Endothelial cell (in vitro differentiated cells): ENCODE results near the gene PLA2G10. TPM values are rescaled to one million over a fixed set of nuclear protein-coding genes. Genes with fewer than 3 reads are reported as not detected.
"Not testable (repeated sequence)": the region's sequence is repeated elsewhere in the genome, so short reads cannot be mapped to it uniquely, and the experiment has no call there.

ENCODE experiments used
- DNase-seq: peaks from one replicate; pipeline ENCODE4 v3.0.0; 2021; ENCODE audit warnings: low spot score
- H3K27ac Mint-ChIP-seq: one replicate; pipeline ENCODE4 v1.8.0; 2021; ENCODE audit warnings: mixed read lengths, inconsistent platforms; ENCODE audit not compliant: unreplicated experiment
- H3K27me3 Mint-ChIP-seq: one replicate; pipeline ENCODE4 v1.8.0; 2021; ENCODE audit warnings: mild to moderate bottlenecking, moderate library complexity, mixed read lengths, inconsistent platforms; ENCODE audit not compliant: unreplicated experiment
- H3K36me3 Mint-ChIP-seq: one replicate; pipeline ENCODE4 v1.8.0; 2021; ENCODE audit warnings: mild to moderate bottlenecking, low read depth, mixed read lengths, inconsistent platforms; ENCODE audit not compliant: unreplicated experiment
- H3K4me1 Mint-ChIP-seq: one replicate; pipeline ENCODE4 v1.8.0; 2021; ENCODE audit warnings: mild to moderate bottlenecking, mixed read lengths, inconsistent platforms; ENCODE audit not compliant: unreplicated experiment
- H3K4me3 Mint-ChIP-seq: one replicate; pipeline ENCODE4 v1.8.0; 2021; ENCODE audit warnings: mild to moderate bottlenecking, mixed read lengths, inconsistent platforms; ENCODE audit not compliant: unreplicated experiment
- H3K9me3 Mint-ChIP-seq: one replicate; pipeline ENCODE4 v1.8.0; 2021; ENCODE audit warnings: mixed read lengths, inconsistent platforms; ENCODE audit not compliant: unreplicated experiment
- CTCF ChIP-seq: fragments of 200-600 bp; sonication (generic); IDR thresholded peaks from one replicate; pipeline ENCODE4 v1.5.0; 2021; ENCODE audit warnings: antibody characterized with exemption; ENCODE audit not compliant: unreplicated experiment
- total RNA-seq: library from RNA; stranded (reverse); fragmentation: NEBNext Ultra II Directional; extraction: Animal tissue kit (Norgen Biotek cat#: 25700); gene quantifications from one replicate; pipeline ENCODE4 v1.2.1, GENCODE V29; 2021; ENCODE audit not compliant: unreplicated experiment

Gene PLA2G10
- total RNA-seq, 1 donor from 2014 or later = 0.28 TPM

- H3K4me3 Mint-ChIP-seq = no peak overlapping the region
- TF ChIP-seq CTCF = no peak
- no peak for DNase-seq
- H3K4me1 Mint-ChIP-seq = no peaks in the 10 kb centered on the region
- H3K9me3 Mint-ChIP-seq = no peaks in the 10 kb centered on the region
- no peak overlapping the region for H3K27ac Mint-ChIP-seq
- H3K27me3 Mint-ChIP-seq = peaks cover 2% of the 10 kb centered on the region
- H3K36me3 Mint-ChIP-seq = peaks cover 7% of the 10 kb centered on the region
Observed at GRCh38 chr16:14682121-14682520, 12.0 kb downstream of the PLA2G10 start.

- Mint-ChIP-seq H3K27me3 (peaks cover 2% of the 10 kb centered on the region), H3K27ac (no peak overlapping the region), H3K9me3 (no peaks in the 10 kb centered on the region), H3K36me3 (peaks cover 7% of the 10 kb centered on the region), H3K4me1 (no peaks in the 10 kb centered on the region), H3K4me3 (no peak overlapping the region)
- no peak for TF ChIP-seq CTCF
- DNase-seq = no peak
Observed at GRCh38 chr16:14681115-14681514, 13.0 kb downstream of the PLA2G10 start.

- H3K27me3 Mint-ChIP-seq, H3K27ac Mint-ChIP-seq: not testable (repeated sequence)
Observed at GRCh38 chr16:14680396-14680795, 13.7 kb downstream of the PLA2G10 start.

GRCh38 chr16:14678748-14679497 lies 15.2 kb downstream of the PLA2G10 start:
- Mint-ChIP-seq H3K27ac (no peak overlapping the region), H3K4me3 (no peak overlapping the region), H3K9me3 (no peaks in the 10 kb centered on the region), H3K27me3 (peaks cover 2% of the 10 kb centered on the region), H3K4me1 (no peaks in the 10 kb centered on the region), H3K36me3 (peaks cover 7% of the 10 kb centered on the region)
- TF ChIP-seq CTCF = no peak
- DNase-seq = no peak

More at GRCh38 chr16:14680396-14680795, 13.7 kb downstream of the PLA2G10 start:
- H3K36me3 Mint-ChIP-seq, DNase-seq, H3K4me3 Mint-ChIP-seq, H3K4me1 Mint-ChIP-seq, H3K9me3 Mint-ChIP-seq: not testable (repeated sequence)

- H3K27me3 Mint-ChIP-seq = peaks cover 2% of the 10 kb centered on the region
- H3K36me3 Mint-ChIP-seq = peaks cover 7% of the 10 kb centered on the region
- no peak for TF ChIP-seq CTCF
- DNase-seq = no peak
- no peaks in the 10 kb centered on the region for H3K9me3 Mint-ChIP-seq
- H3K27ac Mint-ChIP-seq = no peak overlapping the region
- H3K4me3 Mint-ChIP-seq = peak overlapping the region; percentile 8
- no peaks in the 10 kb centered on the region for H3K4me1 Mint-ChIP-seq
Observed at GRCh38 chr16:14677627-14678026, 16.5 kb downstream of the PLA2G10 start.
